ENCODE data around the gene EML5. TPM values are rescaled to one million over a fixed set of nuclear protein-coding genes. Genes with fewer than 3 reads are reported as not detected.

EML5 gene
- total and polyA plus RNA-seq, 2 experiments from 2014 or later, result 0.18 to 1.6 TPM

DNA sequence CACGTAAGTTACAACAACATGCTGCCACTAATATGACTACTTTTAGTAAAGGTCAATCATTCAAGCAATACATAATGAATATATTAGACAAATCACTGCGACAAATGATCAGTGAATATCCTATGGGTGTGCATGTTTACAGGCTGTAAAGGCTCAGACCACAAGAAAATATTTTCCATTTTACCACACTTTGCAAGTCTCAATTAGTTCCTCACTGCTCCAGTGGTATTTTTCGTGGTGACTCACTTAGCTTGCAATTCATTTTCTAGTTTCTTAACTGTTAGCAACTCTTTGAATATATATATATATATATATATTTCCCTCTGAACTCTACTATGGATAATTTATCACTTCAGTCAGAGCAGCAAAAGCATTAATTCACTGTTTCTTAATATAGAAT is 96.9 kb downstream of the EML5 start:
- H3F3A ChIP-seq (replicated peaks; ENCODE audit: low read depth), result no peaks in the 10 kb centered on the region
- no peak overlapping the region for H3K27ac ChIP-seq (ENCODE audit: low read depth)
- Mint-ChIP-seq H3K36me3 (ENCODE audit: low read depth) (no peaks in the 10 kb centered on the region), H3K27me3 (ENCODE audit: insufficient read depth, low read depth, poor library complexity) (peaks cover 3% of the 10 kb centered on the region), H3K9me3 (no peaks in the 10 kb centered on the region), H3K27ac (no peak overlapping the region), H3K4me3 (no peak overlapping the region), H3K4me1 (no peaks in the 10 kb centered on the region)
- H2AFZ ChIP-seq, result no peak overlapping the region
- no peaks in the 10 kb centered on the region for H4K20me1 ChIP-seq (replicated peaks; ENCODE audit: insufficient read depth)
- no peak overlapping the region for H3K4me2 ChIP-seq
- H3K79me2 ChIP-seq (replicated peaks; ENCODE audit: insufficient read depth), result no peaks in the 10 kb centered on the region
- no peaks in the 10 kb centered on the region for H3K36me3 ChIP-seq (ENCODE audit: insufficient read depth)
- H3K9me2 ChIP-seq (ENCODE audit: insufficient read depth), result no peaks in the 10 kb centered on the region
- no peaks in the 10 kb centered on the region for H3K27me3 ChIP-seq (ENCODE audit: insufficient read depth)
- no peaks in the 10 kb centered on the region for H3K4me1 ChIP-seq (ENCODE audit: insufficient read depth)
- DNase-seq (ENCODE audit: low spot score) (no peak), ATAC-seq (no peak)
- TF ChIP-seq, protein P1, sequence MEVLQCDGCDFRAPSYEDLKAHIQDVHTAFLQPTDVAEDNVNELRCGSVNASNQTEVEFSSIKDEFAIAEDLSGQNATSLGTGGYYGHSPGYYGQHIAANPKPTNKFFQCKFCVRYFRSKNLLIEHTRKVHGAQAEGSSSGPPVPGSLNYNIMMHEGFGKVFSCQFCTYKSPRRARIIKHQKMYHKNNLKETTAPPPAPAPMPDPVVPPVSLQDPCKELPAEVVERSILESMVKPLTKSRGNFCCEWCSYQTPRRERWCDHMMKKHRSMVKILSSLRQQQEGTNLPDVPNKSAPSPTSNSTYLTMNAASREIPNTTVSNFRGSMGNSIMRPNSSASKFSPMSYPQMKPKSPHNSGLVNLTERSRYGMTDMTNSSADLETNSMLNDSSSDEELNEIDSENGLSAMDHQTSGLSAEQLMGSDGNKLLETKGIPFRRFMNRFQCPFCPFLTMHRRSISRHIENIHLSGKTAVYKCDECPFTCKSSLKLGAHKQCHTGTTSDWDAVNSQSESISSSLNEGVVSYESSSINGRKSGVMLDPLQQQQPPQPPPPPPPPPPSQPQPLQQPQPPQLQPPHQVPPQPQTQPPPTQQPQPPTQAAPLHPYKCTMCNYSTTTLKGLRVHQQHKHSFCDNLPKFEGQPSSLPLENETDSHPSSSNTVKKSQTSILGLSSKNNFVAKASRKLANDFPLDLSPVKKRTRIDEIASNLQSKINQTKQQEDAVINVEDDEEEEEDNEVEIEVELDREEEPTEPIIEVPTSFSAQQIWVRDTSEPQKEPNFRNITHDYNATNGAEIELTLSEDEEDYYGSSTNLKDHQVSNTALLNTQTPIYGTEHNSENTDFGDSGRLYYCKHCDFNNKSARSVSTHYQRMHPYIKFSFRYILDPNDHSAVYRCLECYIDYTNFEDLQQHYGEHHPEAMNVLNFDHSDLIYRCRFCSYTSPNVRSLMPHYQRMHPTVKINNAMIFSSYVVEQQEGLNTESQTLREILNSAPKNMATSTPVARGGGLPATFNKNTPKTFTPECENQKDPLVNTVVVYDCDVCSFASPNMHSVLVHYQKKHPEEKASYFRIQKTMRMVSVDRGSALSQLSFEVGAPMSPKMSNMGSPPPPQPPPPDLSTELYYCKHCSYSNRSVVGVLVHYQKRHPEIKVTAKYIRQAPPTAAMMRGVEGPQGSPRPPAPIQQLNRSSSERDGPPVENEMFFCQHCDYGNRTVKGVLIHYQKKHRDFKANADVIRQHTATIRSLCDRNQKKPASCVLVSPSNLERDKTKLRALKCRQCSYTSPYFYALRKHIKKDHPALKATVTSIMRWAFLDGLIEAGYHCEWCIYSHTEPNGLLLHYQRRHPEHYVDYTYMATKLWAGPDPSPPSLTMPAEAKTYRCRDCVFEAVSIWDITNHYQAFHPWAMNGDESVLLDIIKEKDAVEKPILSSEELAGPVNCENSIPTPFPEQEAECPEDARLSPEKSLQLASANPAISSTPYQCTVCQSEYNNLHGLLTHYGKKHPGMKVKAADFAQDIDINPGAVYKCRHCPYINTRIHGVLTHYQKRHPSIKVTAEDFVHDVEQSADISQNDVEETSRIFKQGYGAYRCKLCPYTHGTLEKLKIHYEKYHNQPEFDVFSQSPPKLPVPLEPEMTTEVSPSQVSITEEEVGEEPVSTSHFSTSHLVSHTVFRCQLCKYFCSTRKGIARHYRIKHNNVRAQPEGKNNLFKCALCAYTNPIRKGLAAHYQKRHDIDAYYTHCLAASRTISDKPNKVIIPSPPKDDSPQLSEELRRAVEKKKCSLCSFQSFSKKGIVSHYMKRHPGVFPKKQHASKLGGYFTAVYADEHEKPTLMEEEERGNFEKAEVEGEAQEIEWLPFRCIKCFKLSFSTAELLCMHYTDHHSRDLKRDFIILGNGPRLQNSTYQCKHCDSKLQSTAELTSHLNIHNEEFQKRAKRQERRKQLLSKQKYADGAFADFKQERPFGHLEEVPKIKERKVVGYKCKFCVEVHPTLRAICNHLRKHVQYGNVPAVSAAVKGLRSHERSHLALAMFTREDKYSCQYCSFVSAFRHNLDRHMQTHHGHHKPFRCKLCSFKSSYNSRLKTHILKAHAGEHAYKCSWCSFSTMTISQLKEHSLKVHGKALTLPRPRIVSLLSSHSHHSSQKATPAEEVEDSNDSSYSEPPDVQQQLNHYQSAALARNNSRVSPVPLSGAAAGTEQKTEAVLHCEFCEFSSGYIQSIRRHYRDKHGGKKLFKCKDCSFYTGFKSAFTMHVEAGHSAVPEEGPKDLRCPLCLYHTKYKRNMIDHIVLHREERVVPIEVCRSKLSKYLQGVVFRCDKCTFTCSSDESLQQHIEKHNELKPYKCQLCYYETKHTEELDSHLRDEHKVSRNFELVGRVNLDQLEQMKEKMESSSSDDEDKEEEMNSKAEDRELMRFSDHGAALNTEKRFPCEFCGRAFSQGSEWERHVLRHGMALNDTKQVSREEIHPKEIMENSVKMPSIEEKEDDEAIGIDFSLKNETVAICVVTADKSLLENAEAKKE (CRISPR knock-in tag; IDR thresholded peaks at IDR 0.05), result no peak
- TF ChIP-seq ZNF331 (CRISPR knock-in tag; IDR thresholded peaks at IDR 0.05; ENCODE audit: low read depth) (no peak), EZH2phosphoT487 (IDR thresholded peaks at IDR 0.05; ENCODE audit: unreplicated experiment) (no peak), CREB1 (CRISPR knock-in tag; IDR thresholded peaks at IDR 0.05; ENCODE audit: low read depth) (no peak), JUNB (IDR thresholded peaks at IDR 0.05; ENCODE audit: unreplicated experiment) (no peak), ZNF114 (CRISPR knock-in tag; IDR thresholded peaks at IDR 0.05) (no peak), STAT1 (IDR thresholded peaks at IDR 0.05; ENCODE audit: unreplicated experiment) (no peak), EZH2 (IDR thresholded peaks at IDR 0.05; ENCODE audit: low read depth, unreplicated experiment) (no peak), POLR2AphosphoS5 (IDR thresholded peaks at IDR 0.05; ENCODE audit: low read depth) (no peak)
- TF ChIP-seq, protein P2, sequence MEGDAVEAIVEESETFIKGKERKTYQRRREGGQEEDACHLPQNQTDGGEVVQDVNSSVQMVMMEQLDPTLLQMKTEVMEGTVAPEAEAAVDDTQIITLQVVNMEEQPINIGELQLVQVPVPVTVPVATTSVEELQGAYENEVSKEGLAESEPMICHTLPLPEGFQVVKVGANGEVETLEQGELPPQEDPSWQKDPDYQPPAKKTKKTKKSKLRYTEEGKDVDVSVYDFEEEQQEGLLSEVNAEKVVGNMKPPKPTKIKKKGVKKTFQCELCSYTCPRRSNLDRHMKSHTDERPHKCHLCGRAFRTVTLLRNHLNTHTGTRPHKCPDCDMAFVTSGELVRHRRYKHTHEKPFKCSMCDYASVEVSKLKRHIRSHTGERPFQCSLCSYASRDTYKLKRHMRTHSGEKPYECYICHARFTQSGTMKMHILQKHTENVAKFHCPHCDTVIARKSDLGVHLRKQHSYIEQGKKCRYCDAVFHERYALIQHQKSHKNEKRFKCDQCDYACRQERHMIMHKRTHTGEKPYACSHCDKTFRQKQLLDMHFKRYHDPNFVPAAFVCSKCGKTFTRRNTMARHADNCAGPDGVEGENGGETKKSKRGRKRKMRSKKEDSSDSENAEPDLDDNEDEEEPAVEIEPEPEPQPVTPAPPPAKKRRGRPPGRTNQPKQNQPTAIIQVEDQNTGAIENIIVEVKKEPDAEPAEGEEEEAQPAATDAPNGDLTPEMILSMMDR (conservative IDR thresholded peaks at IDR 0.05; ENCODE audit: low read depth in 2 of 2), result no peak
- TF ChIP-seq, protein P3, sequence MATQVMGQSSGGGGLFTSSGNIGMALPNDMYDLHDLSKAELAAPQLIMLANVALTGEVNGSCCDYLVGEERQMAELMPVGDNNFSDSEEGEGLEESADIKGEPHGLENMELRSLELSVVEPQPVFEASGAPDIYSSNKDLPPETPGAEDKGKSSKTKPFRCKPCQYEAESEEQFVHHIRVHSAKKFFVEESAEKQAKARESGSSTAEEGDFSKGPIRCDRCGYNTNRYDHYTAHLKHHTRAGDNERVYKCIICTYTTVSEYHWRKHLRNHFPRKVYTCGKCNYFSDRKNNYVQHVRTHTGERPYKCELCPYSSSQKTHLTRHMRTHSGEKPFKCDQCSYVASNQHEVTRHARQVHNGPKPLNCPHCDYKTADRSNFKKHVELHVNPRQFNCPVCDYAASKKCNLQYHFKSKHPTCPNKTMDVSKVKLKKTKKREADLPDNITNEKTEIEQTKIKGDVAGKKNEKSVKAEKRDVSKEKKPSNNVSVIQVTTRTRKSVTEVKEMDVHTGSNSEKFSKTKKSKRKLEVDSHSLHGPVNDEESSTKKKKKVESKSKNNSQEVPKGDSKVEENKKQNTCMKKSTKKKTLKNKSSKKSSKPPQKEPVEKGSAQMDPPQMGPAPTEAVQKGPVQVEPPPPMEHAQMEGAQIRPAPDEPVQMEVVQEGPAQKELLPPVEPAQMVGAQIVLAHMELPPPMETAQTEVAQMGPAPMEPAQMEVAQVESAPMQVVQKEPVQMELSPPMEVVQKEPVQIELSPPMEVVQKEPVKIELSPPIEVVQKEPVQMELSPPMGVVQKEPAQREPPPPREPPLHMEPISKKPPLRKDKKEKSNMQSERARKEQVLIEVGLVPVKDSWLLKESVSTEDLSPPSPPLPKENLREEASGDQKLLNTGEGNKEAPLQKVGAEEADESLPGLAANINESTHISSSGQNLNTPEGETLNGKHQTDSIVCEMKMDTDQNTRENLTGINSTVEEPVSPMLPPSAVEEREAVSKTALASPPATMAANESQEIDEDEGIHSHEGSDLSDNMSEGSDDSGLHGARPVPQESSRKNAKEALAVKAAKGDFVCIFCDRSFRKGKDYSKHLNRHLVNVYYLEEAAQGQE (IDR thresholded peaks at IDR 0.05; ENCODE audit: unreplicated experiment), result no peak
- TF ChIP-seq, protein P4, sequence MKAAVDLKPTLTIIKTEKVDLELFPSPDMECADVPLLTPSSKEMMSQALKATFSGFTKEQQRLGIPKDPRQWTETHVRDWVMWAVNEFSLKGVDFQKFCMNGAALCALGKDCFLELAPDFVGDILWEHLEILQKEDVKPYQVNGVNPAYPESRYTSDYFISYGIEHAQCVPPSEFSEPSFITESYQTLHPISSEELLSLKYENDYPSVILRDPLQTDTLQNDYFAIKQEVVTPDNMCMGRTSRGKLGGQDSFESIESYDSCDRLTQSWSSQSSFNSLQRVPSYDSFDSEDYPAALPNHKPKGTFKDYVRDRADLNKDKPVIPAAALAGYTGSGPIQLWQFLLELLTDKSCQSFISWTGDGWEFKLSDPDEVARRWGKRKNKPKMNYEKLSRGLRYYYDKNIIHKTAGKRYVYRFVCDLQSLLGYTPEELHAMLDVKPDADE (IDR thresholded peaks at IDR 0.05), result no peak
- no peak overlapping the region for H3K4me3 ChIP-seq

Measured in GM23338 (cell line).